ENCODE results near the gene MYLK2.

The MYLK2 gene

DNA sequence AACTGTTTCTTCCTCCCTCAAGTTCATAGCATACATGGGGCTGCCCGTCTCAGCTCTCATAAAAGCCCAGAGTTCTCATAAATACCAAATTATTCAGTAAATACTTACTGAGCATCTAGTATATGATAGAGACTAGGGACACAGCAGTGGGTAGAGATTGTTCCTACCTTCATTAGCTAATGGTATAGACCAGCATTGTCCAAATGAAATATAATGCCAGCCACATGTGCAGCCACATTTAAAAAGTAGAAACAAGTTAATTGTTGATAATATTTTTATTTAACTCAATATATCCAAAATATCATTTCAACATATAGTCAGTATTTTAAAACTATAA lies 52.4 kb downstream of the MYLK2 start:
- DNase-seq (ENCODE audit: low spot score) = no peak

GRCh38 chr20:31872406-31872805 lies 53.2 kb downstream of the MYLK2 start:
- DNase-seq (ENCODE audit: low spot score) = no peak

GRCh38 chr20:31875671-31876070 lies 56.5 kb downstream of the MYLK2 start:
- DNase-seq (ENCODE audit: low spot score) = no peak

- DNase-seq (ENCODE audit: low spot score) = no peak
These were observed 58.5 kb downstream of the MYLK2 start for GRCh38 chr20:31877684-31878083.

- peak; percentile 90 for DNase-seq (ENCODE audit: low spot score)
These were observed 60.2 kb downstream of the MYLK2 start for GRCh38 chr20:31879143-31879987.

- no peak for DNase-seq (ENCODE audit: low spot score)
These were observed 62.8 kb downstream of the MYLK2 start for GRCh38 chr20:31881945-31882344.

- DNase-seq (ENCODE audit: low spot score) = no peak
These were observed 64.7 kb downstream of the MYLK2 start for GRCh38 chr20:31883829-31884228.
